CD4-positive, alpha-beta T cell treated with Interleukin-2 at 100 ng/mL for 4 hours (primary cell): Measurements from ENCODE around the gene SLC22A14.
"Not testable (repeated sequence)": the region's sequence is repeated elsewhere in the genome, so short reads cannot be mapped to it uniquely, and the experiment has no call there.

Experiments
- DNase-seq: peaks from one replicate; pipeline ENCODE4 v3.0.0-alpha.2; 2020; ENCODE audit warnings: low spot score

The SLC22A14 gene, protein sequence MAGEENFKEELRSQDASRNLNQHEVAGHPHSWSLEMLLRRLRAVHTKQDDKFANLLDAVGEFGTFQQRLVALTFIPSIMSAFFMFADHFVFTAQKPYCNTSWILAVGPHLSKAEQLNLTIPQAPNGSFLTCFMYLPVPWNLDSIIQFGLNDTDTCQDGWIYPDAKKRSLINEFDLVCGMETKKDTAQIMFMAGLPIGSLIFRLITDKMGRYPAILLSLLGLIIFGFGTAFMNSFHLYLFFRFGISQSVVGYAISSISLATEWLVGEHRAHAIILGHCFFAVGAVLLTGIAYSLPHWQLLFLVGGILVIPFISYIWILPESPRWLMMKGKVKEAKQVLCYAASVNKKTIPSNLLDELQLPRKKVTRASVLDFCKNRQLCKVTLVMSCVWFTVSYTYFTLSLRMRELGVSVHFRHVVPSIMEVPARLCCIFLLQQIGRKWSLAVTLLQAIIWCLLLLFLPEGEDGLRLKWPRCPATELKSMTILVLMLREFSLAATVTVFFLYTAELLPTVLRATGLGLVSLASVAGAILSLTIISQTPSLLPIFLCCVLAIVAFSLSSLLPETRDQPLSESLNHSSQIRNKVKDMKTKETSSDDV

DNA sequence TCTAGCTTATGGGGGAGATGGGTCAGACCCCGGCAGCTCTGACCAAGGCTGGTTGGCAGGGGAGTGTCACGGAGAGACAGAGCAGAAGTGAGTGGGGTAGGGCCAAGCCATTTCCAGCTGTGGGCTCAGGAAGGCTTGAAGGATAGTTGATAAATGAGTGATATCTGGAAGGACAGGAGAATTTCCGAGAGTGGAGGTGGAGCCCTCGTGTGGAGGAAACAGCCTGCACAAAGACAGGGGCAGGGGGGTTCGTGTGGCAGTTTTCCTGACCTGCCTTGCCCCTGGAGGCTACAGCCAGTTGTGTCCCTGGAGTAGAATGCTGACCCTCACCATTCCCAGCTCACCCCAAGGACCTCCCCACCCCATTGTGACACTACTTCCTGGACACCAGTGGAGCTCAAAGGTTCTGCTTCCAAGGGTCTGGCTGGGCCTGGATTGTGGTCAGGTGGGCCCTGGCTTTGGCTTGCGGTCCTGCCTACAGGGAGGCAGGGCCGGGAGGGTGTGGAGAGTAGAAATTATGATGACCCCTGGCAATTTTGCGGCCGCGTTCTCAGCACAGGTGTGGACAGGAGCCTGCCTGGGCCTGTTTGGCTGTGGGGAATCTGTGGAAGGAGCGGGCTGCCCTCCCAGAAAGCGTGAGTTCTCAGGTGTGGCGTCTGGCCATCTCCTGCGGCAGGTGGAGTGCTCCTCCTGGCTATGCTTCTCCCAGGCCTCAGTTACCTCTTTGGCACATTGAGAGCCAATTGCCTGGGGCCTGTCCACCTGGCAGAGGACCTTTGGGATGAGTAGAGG lies at the start of gene SLC22A14:
SLC22A14 (plus strand) TSS at position 400 of the 792 bp plus-strand sequence. CDS start 23,733 bp downstream, outside the sequence.
- DNase-seq = no peak

DNA sequence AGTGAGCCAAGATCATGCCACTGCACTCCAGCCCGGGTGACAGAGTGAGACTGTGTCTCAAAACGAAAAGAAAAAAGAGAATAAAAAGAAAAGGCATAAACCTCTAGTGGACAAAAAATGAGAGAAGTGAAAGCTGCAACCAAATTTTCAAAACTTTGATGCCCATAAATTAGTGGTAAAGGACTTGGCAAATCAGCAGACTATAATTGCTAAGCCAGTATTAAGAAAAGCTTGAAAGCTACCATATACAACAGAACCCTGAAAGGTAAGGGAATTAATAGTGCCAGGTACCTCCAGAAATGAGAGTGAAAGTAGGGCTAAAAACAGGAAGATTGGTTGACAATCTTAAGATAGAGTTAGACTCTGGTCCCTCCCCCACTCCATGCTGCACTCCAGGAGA lies 49.4 kb upstream of the SLC22A14 start:
- DNase-seq = no peak

- no peak for DNase-seq
Observed at GRCh38 chr3:38235466-38235865, 46.6 kb upstream of the SLC22A14 start.

DNA sequence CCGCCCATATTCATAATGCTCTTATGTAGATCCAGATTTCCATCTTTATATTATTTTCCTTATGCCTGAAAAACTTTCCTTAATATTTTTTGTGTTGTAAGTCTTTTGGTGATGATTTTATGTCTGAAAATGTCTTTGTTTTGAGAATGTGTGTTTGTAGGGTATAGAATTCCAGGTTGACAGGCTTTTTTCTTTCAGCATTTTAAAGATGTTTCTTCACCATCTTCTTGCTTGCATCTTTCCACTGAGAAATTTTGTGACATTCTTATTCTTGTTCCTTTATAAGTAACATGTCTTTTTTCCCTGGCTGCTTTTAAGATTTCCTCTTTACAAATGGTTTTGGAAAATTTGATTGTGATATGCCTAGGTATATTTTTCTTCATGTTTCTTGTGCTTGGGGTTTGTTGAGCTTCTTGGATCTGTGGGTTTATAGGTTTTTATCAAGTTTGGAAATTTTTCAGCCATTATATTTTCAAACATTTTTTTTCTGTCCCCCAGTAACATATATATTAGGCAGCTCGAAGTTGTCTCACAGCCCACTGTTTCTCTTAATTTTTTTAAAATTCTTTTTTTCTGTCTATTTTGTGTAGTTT lies 43.6 kb upstream of the SLC22A14 start:
- no peak for DNase-seq

DNA sequence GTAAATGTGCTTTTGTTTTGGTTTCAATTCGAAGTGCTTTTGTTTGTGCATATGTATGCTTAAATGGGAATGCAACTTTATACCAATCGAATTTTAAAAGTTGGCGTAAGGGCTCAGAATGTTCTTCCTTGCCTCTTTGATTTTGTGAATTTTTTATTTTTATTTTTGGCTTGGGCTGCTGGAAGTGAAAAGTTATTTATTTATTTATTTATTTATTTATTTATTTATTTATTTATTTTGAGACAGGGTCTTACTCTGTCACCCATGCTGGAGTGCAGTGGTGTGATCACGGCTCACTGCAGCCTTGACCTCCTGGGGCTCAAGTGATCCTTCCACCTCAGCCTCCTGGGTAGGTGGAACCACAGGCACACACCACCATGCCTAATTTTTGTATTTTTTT lies 39.3 kb upstream of the SLC22A14 start:
- not testable (repeated sequence) for DNase-seq

DNA sequence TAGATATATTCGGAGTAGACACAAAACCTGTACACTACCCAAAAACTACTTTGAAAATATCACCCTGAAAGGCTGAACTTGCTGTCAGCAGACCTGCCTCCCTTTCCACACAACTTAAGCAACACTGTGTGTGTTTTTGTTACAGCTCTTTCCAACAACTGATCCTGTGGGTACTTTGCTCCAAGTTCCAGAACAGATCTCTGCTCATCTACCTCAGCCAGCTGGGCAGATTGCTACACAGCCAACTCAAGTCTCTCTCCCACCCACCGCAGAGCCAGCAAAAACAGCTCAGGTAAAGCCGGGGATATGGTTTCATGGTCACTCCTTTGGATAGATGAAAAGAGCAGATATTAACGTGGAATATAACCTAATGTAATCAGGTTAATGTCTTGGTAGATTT lies 36.2 kb upstream of the SLC22A14 start:
- no peak for DNase-seq

GRCh38 chr3:38247366-38248035 lies 34.6 kb upstream of the SLC22A14 start:
- DNase-seq = no peak

- no peak for DNase-seq
Observed at GRCh38 chr3:38250198-38250597, 31.9 kb upstream of the SLC22A14 start.

DNA sequence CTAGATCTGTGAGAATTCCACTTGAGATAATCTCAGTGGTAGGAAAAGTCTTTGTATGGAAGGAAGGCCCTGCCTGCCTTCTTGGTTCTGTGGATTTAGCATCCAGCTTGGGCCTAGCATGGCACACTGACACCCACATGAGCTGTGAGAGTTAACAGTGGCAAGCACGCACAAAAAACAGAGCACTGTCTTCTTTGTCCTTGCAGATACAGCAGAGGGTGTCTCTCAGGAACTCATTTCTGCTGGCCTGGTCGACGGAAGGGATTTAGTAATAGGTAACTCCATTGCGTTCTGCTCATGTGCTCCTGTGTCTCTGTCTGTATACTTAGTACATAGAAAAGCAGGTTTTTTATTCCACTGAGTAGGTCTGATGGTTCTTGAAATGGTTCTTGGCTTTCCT lies 30.9 kb upstream of the SLC22A14 start:
- no peak for DNase-seq

GRCh38 chr3:38253704-38254103 lies 28.4 kb upstream of the SLC22A14 start:
- no peak for DNase-seq

- DNase-seq = no peak
Observed at GRCh38 chr3:38254872-38255271, 27.2 kb upstream of the SLC22A14 start.

DNA sequence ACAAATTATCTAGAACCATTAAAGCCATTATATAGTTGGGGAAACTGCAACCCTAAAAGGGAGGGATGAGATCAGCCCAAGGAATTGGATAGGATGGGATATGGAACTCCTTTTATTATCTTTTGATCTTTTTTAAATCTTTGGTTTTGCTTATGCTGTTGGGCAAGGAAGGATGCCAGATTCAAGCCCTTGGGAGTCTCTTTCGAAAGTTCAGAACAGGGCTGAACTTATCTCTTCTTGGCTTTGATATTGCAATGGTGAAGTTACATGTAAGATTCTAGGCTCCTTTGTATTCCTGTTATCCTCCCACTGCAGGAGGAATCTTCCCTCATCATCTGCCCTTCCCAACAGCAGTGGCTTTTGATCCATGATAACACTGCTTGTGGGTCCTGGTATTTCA lies 26.5 kb upstream of the SLC22A14 start:
- DNase-seq = no peak

DNA sequence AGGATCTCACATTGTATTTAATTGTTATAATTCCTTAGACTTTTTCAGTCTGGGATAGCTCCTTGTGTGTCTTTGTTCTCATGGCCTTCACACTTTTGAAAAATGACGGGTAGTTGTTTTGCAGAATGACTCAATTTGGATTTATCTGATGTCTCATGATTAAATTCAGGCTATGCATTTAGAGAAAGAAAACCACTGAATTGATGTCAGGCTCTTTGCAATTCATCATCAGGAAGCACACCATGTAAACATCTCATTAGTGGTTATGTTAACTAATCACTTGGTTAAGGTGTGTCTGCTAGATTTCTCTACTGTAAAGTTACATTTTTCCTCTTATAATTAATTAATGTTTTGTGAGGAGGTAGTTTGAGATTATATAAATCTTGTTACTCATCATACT lies 24.5 kb upstream of the SLC22A14 start:
- peak; percentile 14 for DNase-seq

GRCh38 chr3:38260474-38260873 lies 21.6 kb upstream of the SLC22A14 start:
- DNase-seq = no peak

GRCh38 chr3:38264353-38264771 lies 17.7 kb upstream of the SLC22A14 start:
- DNase-seq = no peak

- no peak for DNase-seq
Observed at GRCh38 chr3:38264779-38265178, 17.3 kb upstream of the SLC22A14 start.

- DNase-seq = no peak
Observed at GRCh38 chr3:38265604-38266307, 16.3 kb upstream of the SLC22A14 start, which contains the start of gene SLC22A13. SLC22A13 (plus strand) TSS chr3:38265812; CDS start chr3:38265861, 49 bp downstream.

DNA sequence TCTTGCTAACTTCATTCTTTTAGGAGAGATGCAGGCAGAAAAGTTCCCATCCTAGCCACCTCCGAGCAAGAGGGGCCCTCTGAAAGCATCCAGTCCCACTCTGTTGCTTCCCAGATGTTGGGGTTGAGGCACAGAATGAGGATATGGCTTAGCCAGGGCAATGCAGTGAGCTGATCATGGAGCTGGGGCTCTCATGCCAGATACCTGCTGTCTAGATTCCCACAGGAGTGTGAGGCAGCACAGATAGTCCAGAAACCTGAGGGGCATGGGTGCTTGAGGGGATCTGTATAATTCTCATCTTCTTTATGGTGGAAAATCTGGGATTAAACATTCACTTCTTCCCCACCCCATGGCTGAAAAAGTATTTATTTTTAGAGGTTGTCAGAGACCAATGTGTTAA lies 15.3 kb upstream of the SLC22A14 start:
- DNase-seq = no peak

DNA sequence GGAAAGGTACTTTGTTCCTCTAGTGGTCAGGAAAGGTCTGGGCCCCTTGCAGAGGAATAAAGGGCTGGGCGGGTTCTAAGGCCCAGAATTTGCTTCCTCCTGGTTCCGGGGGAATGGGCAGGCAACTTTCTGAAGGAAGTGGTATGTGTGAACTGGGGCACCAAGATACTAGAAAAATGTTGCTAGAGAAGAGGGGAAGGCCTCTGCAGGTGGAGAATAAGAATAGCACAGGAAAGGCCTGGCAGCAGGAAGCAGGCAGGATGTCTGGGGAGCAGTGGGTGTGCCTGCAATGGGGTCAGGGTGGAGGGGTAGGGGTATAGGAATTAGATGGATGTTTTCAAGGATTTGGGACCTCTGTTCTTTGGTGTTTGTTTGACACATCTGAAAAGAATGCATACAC lies 14.4 kb upstream of the SLC22A14 start:
- no peak for DNase-seq

GRCh38 chr3:38268087-38268486 lies 14.0 kb upstream of the SLC22A14 start:
- no peak for DNase-seq

DNA sequence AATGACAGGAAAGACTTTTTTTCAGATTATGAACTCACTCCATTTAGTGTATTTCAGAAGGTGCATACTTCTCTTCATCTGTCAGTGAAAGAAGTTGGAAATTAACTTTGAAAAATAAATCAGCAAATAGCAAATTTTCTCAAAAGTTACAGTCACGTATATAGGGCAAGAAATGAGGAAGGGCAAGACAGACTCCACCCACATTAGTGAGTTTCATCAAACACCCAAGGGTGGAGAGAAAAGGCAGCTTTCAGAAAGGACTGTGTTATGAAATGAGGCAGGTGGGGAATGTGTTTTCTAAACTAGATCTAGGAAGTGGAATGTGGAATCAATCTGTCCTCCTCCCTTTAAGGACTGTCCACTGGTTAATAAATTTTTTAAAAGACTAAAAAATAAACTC lies 13.6 kb upstream of the SLC22A14 start:
- DNase-seq = no peak
